NCI-H2171 (cell line): ENCODE measurements around the gene SLC46A1.
A peak's percentile ranks its signal among the peaks of the same experiment; 100 is the strongest.

Source experiments
- DNase-seq: peaks from one replicate; lab custom pipeline; 2025; lab: John Stamatoyannopoulos, UW

The SLC46A1 gene

DNA sequence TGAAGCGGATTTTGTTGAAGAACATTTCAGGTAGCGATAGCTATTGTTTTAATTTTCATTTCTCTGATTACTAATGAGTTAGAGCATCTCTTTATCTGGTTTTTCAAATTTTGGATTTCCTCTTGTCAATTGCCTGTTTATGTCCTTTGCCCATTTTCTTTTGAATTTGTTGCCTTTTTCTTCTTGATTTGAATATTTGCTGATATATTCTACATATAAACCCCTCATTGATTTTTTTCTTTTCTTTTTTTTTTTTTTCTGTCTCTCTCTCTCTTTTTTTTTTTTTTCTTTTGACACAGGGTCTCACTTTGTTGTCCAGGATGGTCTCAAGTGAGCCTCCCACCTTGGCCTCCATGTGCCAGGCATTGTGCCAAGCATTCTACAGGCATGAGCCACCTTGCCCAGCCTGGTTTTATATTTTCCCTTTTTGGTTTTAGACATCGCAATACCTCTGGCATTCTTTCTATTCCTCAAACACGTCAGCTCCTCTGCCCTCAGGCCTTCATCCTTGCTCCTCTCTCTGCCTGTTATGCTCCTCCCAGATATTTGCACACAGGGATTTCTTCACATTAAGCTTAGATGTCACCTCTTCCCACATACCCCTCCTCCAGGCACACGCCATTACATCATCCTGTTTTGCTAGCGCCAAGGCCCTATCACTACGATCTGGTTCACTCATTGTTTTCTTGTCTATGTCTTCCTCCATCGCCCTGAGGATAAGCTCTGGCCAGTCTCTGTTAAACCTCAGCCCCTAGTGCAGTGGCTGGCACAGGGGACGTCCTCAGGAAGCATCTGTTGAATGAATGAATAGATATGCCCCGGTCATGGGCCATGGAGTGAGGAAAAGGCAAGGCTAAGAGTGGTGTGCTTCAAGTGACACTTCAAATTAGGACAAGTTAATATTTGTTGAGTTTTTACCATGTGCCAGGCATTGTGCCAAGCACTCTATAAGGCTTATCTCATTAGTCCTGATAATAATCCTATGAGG is 25.9 kb downstream of the SLC46A1 start:
- DNase-seq = no peak

DNA sequence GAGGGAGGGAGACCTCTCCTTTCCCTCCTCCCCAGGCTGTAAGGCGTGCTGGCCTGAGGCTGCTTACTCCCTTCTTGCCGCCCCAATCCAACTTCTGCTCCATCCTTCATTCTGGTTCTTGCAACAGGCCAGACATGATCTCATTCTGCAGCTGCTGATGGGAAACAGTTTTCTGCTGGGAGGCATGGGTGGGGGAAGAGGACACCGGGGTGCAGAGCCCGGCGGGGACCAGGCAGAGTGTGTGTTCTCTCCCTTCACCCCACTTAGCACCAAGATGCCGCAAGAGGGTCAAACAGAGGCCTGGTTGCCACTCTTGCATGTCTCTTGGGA is 33.1 kb downstream of the SLC46A1 start:
- DNase-seq = no peak

DNA sequence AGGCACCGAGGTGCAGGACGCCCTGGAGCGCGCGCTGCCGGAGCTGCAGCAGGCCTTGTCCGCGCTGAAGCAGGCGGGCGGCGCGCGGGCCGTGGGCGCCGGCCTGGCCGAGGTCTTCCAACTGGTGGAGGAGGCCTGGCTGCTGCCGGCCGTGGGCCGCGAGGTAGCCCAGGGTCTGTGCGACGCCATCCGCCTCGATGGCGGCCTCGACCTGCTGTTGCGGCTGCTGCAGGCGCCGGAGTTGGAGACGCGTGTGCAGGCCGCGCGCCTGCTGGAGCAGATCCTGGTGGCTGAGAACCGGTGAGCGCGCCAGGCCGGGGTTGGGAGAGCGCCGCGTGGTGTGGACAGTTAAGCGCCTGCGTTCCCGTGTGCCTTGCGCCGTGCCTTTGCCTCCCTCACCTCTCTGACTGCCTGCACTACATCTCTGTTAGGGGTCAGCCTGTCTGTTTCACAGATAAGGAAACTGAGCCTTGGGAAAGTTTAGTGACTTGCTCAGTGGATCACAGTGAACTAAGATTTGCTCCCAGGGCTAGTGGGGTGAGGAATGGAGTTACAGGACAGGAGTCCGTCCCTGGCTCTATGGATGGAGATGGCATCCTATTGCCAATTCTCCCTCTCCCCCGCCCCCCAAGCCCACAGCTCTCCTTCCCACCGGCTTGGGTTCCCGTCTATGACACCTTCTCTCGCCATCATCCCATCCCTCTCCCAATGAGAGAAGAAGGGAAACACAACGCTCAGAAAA is 33.6 kb downstream of the SLC46A1 start:
- DNase-seq = peak; percentile 46

DNA sequence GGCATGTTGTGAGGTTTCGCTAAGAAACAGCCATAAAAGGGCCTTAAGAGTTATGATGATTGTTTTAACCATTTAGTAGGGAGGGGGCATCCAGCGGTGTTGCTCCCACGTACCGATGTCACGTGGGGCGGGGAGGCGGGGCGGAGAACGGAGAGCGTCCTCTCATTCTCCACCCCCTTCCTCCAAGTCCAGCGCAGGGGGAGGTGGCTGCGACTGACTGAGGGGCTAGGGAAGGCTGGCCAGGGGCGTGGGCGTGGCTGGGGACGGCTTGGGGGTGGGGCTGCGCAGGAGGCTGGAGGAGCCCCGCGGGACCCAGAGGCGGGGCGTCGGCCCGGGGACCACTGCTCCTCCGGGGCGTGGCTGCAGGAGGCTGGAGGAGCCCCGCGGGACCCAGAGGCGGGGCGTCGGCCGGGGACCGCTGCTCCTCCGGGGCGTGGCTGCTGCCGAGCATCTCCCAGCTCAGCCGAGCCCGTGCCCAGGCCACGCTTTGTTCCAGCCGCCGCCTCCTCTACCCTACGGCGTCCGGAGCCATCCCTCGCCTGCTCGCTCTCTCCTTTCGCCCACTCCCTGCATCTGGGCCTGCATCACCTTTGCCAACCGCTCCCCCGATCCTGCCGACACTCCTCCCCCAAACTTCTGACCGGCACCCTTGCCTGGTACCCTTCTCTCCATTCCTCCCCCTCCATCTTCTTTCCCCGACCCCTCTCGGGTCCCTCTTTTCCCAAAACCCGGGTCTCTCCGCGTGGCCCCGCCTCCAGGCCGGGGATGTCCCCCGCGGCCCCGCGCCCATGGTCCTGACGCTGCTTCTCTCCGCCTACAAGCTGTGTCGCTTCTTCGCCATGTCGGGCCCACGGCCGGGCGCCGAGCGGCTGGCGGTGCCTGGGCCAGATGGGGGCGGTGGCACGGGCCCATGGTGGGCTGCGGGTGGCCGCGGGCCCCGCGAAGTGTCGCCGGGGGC is 34.5 kb downstream of the SLC46A1 start, which contains the start of gene SARM1:
TSS of gene SARM1 (plus strand) at position 450 of the 958 bp plus-strand sequence. CDS start at position 789, 339 bp downstream.
- DNase-seq = peak; percentile 93

DNA sequence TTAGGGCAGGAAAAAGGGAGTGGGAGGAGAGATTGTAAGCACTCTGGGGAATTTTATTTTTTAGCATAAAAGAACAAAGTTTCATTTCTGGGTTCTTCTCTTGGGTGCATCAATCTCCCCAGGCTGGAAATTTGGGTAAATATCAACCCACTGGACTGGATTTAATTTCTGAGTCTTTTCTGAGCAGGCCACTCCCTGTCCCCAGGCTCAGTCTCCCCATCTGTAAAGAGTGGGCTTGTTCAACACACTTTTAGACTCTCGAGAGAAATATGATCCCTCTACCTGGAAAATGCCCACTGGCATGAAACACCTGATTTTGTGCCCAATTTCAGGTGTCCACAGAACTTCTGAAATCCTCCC is 35.3 kb downstream of the SLC46A1 start:
- DNase-seq = no peak

DNA sequence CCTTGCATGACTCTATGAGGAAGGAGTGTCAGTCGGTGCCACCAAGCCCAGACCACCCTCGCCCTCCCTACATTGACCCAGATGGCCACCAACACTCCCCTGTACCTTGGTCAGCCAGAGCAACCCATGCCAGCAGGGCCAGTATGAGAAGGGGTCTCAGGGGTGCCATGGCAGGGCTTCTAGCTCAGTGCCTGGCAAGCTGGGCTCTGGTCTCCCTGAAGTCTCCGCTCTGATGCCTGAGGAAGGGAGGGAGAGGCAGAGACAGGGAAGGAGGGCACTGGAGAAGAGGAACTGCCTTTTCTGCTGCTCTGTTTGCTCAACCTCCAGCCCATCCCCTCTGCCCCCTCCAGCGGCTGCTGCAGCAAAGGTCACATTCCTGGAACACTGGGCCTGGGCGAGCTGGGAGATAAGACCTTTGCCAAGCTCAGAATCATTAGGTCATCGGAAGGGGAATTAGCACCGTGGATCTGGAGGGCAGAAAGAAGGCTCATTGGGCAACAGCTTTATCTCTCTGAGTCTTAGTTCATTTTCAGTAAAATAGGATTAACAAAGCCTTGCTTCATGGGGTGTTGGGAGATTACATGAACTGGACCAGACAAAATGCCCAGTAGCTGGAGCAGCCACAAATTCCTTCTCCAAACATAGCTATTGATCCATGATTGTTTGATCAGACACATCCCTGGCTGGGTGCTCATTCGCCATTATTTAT is 35.8 kb downstream of the SLC46A1 start, which contains the start of gene VTN:
TSS of gene VTN (minus strand) at position 273 of the 709 bp plus-strand sequence. CDS start at position 169, 104 bp downstream.
- DNase-seq = no peak

DNA sequence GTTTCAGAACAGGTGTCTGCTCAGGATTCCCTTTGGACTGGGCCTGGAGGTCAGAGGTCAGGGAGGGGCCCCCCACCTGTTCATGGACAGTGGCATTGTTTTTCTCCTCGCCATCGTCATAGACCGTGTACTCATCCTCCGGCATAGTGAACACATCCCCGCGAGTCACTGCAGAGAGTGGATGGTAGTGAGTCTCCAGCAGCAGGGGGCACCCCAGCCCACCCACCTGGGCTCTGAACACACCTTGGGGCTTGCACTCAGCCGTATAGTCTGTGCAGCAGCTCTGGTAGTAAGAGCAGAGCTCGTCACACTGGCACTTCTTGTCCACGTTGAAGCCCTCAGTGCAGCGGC is 36.4 kb downstream of the SLC46A1 start:
- no peak for DNase-seq

DNA sequence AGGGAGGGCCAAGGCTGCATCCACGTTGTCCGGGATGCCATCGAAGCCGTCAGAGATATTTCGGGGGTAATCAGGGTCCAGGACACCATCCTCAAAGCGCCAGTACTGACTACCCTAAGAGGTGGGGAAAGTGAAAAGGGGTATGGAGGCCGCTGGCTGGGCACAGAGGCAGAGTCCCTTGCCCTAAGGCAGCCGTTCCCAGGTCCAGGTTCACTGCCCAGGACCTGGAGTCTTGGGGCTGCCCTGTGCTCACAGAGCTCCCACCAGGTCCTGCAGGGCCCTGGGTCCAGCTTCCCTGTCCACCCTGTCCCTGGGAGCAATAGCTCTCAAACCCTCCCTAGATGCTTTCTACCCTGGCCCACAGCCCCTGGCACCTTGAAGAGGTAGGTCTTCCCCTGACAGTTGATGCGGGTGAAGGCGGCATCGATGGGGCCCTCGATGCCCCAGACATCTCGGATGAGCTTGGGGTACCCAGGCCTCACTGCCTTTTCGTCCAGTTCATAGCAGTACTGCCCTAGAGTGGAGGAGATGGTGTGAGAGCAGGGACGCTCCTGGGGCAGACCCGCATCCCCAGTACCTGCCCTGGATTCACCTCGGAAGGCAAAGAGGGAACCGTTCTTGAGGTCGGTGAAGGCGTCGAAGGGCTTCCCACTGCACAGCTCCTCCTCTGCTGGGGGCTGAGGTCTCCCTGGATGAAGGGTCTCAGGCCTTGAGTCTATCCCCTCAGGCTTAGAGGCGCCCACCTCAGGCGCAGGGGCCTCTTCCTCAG is 36.9 kb downstream of the SLC46A1 start:
- DNase-seq = no peak

DNA sequence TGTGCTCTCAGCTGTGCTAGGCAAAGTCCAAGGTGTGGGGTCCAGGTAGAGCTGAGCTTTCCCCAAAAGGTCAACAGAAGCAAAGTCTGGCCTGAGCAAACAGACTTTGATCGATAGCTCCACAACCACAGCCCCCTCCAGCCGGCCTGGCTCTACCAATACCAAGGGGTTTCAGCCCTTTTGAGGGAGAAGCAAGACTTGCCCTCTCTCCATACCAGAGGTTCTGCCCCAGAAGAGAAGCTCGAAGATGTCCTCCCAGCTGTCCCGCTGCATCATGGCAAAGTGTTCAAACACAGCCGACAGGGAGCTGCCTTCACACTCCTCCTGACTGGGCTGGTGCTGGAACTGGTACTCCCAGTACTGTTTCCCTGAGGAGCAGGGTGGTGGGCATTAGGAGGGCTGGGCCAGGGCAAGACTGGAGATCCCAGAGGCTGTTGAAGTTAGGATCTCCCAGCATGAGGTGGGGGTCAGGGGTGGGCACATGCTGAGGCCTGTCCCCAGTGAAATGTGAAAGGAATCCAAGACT is 37.6 kb downstream of the SLC46A1 start:
- no peak for DNase-seq

DNA sequence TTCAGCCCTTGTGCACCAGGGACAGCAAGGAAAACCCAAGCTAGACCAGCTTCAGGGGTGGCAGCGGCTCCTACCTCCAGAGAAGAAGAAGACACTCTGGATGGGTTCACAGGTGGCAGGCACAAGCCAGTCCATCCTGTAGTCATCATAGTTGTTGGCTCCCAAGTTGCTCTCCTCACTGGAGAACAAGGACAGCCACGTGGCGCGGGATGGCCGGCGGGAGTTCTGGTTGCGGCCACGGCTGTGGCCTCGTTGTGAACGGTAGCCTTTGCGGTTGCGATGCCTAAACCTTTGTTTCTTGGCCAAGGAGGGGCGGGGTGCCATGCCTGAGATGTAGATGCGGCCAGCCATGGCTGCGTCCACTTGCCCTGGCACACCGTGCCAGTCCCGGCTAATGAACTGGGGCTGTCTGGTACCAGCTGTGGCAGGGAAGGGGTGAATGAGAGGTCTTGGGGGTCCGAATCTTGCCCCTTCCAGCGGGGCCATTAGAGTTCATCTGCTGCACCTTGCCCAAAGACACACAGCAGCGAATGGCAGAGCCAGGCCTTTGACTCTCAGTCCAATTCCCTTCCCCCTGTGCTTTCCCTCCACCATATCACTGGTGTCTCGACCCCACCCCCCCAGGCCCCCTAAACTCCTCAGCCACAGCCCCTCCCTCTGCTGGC is 38.2 kb downstream of the SLC46A1 start:
- no peak for DNase-seq

DNA sequence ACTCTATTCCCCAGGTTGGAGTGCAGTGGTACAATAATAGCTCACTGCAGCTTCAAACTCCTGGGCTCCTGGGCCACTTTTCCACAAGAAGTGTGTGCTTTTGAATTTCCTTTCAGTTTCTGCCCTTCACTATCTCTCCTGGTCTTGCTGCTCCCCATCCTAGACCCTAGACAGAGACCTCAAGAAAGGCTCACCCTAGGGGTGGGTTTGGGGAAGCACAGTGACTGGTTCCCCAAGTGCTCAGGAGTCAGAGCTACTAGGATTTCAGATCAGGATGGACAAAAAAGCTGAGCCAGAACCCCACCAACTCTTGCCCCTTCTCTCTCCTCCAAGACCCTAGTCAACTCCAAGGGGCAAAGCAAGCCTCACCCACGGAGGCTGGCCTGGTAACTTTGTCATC is 39.4 kb downstream of the SLC46A1 start:
- DNase-seq = no peak

DNA sequence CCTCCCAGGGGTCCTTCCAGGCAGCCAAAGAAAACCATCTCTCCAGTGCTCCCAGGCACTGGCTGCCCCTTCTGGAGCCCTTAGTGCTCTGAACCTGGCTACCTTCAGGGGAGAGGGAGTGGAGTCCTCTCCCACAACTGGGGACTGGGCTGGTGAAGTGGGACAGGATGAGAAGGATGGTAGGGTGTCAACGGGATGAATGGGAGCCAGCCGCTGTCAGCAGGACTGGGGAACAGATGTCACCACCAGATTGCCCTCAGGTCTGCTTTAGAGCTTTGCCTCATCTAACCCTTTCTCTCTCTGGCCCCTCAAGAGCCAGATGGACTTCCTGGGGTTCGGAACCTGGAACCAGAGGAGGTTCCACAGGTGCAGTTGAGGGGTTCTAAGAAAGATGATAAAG is 40.5 kb downstream of the SLC46A1 start:
- peak; percentile 25 for DNase-seq

DNA sequence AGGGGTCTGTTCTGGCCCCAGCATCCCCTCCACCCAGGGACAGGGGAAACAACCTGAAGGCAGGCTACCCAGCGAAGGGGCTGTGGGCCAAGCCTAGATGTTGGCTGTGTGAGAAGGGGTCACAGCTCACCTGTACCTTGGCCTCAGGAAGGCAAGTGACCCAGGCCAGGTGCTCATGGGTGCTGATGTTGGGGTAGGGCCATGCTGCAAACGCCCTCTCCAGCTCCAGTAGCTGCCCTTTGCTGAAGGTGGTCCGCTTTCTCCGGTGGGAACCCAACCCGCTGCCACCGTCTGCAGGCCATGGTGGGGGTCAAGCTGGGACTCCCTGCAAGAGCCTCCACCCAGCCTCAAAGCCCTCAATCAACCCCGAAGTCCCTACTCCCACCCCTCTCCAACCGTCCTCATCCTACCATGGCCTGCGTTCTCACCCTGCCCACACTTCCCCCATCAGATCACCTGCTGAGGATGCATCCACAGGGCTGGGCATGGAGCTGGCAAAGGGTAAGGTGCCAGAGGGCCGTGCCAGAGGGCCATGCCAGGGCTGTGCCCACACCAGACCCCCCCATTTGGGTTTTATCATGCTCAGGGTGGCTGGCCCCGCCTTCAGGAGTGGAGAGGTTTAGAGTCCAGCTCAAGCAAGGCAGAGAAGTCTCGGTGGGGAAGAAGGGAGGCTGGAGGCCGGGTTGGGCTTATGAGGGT is 41.2 kb downstream of the SLC46A1 start, which contains the start of gene SEBOX:
TSS of gene SEBOX (minus strand) at position 535 of the 699 bp plus-strand sequence. CDS start at position 487, 48 bp downstream.
- DNase-seq = no peak

DNA sequence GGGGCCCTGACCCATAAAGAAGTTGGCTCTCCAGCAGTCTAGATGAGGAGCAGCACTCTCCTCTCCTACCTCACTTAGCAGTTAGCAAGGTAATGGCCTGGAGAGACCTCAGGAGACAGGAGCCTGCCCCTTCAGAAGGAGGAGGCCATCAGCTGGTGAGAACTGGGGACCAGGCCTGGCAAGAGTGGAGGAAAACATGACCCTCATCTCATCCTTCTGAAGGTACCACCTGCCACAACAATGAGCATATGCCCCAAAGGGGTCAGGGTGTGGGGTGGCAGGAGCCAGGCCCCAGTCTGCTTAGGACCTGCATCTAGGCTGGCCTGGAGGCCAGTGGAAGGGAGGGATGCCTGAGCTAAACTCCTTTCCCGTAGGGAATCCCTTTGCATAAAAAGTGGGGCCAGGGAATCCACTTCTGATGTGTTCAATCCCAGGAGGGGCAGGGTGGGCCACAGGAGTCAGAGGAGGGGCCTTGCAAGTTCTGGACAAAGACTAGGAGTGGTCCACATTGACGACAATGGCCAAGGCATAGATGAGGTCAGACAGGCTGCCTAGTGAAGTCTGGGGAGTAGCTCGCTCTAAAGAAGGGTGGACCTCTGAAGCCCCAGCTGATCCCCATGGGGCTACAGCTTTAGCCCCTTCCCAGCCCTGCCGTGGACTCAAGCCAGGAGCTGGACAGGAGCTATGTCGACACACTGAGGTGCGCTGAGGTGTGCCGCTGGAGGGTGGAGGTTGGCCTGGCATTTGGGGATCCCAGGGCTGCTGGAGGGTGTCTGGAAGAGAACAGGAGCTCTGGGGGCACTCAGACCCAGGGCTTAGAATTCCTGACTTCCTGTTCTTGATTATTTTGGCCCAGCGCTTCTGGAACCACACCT is 42.0 kb downstream of the SLC46A1 start:
- DNase-seq = no peak

DNA sequence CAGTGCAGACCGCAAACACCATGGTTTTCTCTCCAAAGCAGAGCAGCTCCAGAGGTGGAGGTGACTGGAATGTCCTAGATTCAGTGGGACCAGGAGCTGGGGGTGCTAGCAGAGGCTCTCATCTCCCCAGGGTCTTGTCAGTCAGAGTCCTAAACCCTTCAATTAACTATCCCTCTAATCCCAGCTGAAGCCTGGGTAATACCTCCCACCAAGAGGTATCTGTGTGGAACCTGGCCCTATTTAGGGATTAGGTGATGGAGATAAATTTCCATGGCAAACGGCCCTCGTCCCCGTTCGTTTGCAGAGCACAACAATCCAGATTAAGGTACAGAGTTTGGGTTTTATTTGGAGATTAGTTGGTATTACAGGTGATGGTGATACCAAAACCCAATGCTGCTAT is 42.8 kb downstream of the SLC46A1 start:
- DNase-seq = no peak

DNA sequence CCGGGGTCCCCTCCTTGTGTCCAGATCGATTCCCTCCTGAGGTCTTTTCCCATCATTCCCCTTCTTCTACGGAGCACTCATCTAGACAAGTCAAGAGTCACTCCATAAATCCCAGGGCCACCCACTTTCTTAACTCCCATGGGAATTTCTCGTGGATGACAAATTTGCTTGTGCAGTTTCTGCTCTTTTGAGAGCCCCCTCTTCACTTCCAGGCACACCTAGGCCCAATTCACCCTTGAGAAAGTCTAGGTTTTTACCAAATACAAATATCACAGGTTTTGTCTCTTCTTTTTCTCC is 48.2 kb downstream of the SLC46A1 start:
- DNase-seq = peak; percentile 35

DNA sequence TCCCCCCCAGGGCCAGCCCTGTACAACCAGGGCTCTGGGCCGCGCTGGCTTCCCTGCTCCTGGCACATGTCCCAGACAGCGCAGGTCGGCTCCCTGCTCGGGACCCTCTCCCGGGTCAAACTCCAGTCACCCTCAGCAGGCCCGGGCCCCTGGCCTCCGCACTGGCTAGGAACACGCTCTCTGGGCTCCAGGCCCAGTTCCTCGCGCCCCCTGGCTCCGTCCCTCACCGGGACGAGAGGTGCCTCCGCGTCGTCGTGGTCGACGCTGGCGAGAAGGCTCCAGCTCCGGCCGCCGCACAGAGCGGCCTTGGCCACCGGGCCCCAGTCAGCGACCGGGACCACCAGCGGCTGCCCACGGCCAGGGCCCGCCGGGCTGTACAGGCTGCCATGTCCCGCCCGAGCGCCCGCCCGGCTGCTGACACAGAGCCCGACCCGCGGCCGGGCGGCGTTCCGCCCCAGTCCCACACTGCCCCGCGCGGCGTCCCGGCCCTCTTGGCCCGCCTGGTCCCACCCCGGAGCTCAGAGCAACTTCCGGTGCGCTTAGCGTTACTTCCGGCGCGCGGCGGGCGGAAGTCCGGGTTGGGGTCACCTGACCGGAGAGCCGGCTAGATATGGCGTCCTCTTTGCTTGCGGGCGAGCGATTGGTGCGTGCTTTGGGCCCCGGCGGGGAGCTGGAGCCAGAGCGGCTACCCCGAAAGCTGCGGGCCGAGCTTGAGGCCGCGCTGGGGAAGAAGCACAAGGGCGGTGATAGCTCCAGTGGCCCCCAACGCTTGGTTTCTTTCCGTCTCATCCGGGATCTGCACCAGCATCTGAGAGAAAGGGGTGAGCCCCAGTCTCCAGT is 48.7 kb downstream of the SLC46A1 start, which contains the start of gene POLDIP2:
TSS of gene POLDIP2 (minus strand) at position 467 of the 840 bp plus-strand sequence. CDS start at position 388, 79 bp downstream.
- DNase-seq = peak; percentile 95
